HepG2 (cell line): ENCODE results near the gene SH2D1B. TPM values are rescaled to one million over a fixed set of nuclear protein-coding genes. Genes with fewer than 3 reads are reported as not detected.

Experiments
- ATAC-seq: fragments of 200-7000 bp; cut with Tn5 transposase; 3 replicates; pipeline ENCODE4 v1.9.1; 2020; ENCODE audit warnings: mild to moderate bottlenecking, moderate library complexity
- BruUV-seq: library from RNA; stranded (reverse); fragments of 400-500 nt; replicated peaks from 2 replicates; lab custom pipeline; 2021; lab: Mats Ljungman, UMichigan
- CTCF ChIA-PET: fragments of 300-600 bp; formaldehyde crosslinking; extraction: SDS; loops from one replicate; lab custom pipeline; 2021; ENCODE audit warnings: low total read pairs, inconsistent platforms, low intra/inter-chr PET ratio; lab: Yijun Ruan, JAX
- POLR2A ChIA-PET: fragments of 350-600 bp; sonication (Branson Sonifier 250); formaldehyde crosslinking; loops from one replicate; lab custom pipeline; 2020; ENCODE audit warnings: antibody characterized with exemption, inconsistent platforms; lab: Yijun Ruan, JAX
- DNase-seq: peaks from one replicate; pipeline ENCODE4 v3.0.0-alpha.2; 2015; ENCODE audit warnings: low spot score
- FAIRE-seq: peaks from 3 replicates; lab custom pipeline; 2011; peaks lifted over from hg19 to GRCh38; lab: Jason Lieb, UNC
- H2AFZ ChIP-seq: one replicate; pipeline ENCODE4 v1.6.1; 2011; ENCODE audit warnings: low read length, inconsistent platforms
- H3K27ac ChIP-seq: fragments of 300-600 bp; 3 replicates; pipeline ENCODE4 v1.8.0; 2011; ENCODE audit warnings: mixed run types, mild to moderate bottlenecking, mixed read lengths, low read length, inconsistent platforms; ENCODE audit not compliant: insufficient read depth; ENCODE audit errors: extremely low read length
- H3K27me3 ChIP-seq, 2 experiments: fragments of 200-600 bp in 1 of 2; 2 replicates in 1 of 2; 3 replicates in 1 of 2; pipeline versions ENCODE4 v1.6.0 to v1.8.0; 2011; ENCODE audit warnings: low read length in 2 of 2, mild to moderate bottlenecking in 2 of 2, moderate library complexity in 2 of 2, inconsistent platforms in 1 of 2; ENCODE audit not compliant: insufficient read depth in 2 of 2, control insufficient read depth in 1 of 2
- H3K36me3 ChIP-seq, 2 experiments: fragments of 200-600 bp in 1 of 2; replicated peaks in 1 of 2; 2 replicates in 1 of 2; 3 replicates in 1 of 2; pipeline versions ENCODE4 v1.5.1 to v1.8.0; 2011; ENCODE audit warnings: low read length in 2 of 2, inconsistent platforms in 1 of 2; ENCODE audit not compliant: insufficient read depth in 2 of 2, control insufficient read depth in 1 of 2
- H3K4me1 ChIP-seq: 2 replicates; pipeline ENCODE4 v1.5.1; 2012; ENCODE audit warnings: low read length, inconsistent platforms; ENCODE audit not compliant: insufficient read depth
- H3K4me2 ChIP-seq: 2 replicates; pipeline ENCODE4 v1.6.0; 2011; ENCODE audit warnings: low read depth, low read length, inconsistent platforms
- H3K4me3 ChIP-seq, 3 experiments: fragments of 200-600 bp in 1 of 3; sonication (generic), shearing (Covaris generic) in 1 of 3; replicated peaks in 1 of 3; 2 replicates each; pipeline ENCODE4 v1.5.1; 2011 to 2016; ENCODE audit warnings: low read length in 3 of 3, inconsistent platforms in 2 of 3, low read depth in 2 of 3, mild to moderate bottlenecking in 2 of 3, control low read depth in 1 of 3, mixed read lengths in 1 of 3; ENCODE audit not compliant: insufficient read depth in 1 of 3
- H3K79me2 ChIP-seq: one replicate; pipeline ENCODE4 v1.6.1; 2011; ENCODE audit warnings: low read length, inconsistent platforms; ENCODE audit not compliant: insufficient read depth
- H3K9ac ChIP-seq: 2 replicates; pipeline ENCODE4 v1.6.0; 2011; ENCODE audit warnings: mild to moderate bottlenecking, low read depth, low read length, inconsistent platforms; ENCODE audit not compliant: insufficient read depth
- H3K9me3 ChIP-seq: 2 replicates; pipeline ENCODE4 v1.5.1; 2012; ENCODE audit warnings: mild to moderate bottlenecking, low read length
- H4K20me1 ChIP-seq: 2 replicates; pipeline ENCODE4 v1.6.0; 2011; ENCODE audit warnings: inconsistent platforms, mild to moderate bottlenecking, low read length, moderate library complexity; ENCODE audit not compliant: insufficient read depth
- HOXA3 ChIP-seq: sonication (generic); formaldehyde crosslinking; IDR thresholded peaks from 2 replicates; pipeline ENCODE4 v1.5.0; 2020; ENCODE audit warnings: missing genetic modification reagents
- KLF15 ChIP-seq: sonication (generic); formaldehyde crosslinking; IDR thresholded peaks from 2 replicates; pipeline ENCODE4 v1.8.1; 2023; ENCODE audit warnings: borderline replicate concordance, mild to moderate bottlenecking, inconsistent platforms, missing genetic modification reagents, mixed read lengths
- MIER3 ChIP-seq: IDR thresholded peaks from 2 replicates; pipeline ENCODE4 v1.6.1; 2016; ENCODE audit warnings: missing compliant biosample characterization, borderline replicate concordance
- NR2F6 ChIP-seq, 2 experiments: IDR thresholded peaks; 2 replicates each; pipeline ENCODE4 v1.6.1; 2016; ENCODE audit warnings: antibody characterized with exemption in 1 of 2, mild to moderate bottlenecking in 1 of 2
- PHB2 ChIP-seq: fragments of 450-650 bp; IDR thresholded peaks from 2 replicates; pipeline ENCODE4 v1.6.1; 2018; ENCODE audit not compliant: partially characterized antibody
- TAF1 ChIP-seq: sonication (generic); formaldehyde crosslinking; IDR thresholded peaks from 2 replicates; pipeline ENCODE4 v1.4.0; 2020; ENCODE audit warnings: missing genetic modification reagents
- YEATS2 ChIP-seq: sonication (generic); formaldehyde crosslinking; IDR thresholded peaks from 2 replicates; pipeline ENCODE4 v1.4.0; 2020; ENCODE audit warnings: missing genetic modification reagents, borderline replicate concordance
- ZNF121 ChIP-seq: sonication (generic); formaldehyde crosslinking; IDR thresholded peaks from 2 replicates; pipeline ENCODE4 v1.5.0; 2020; ENCODE audit warnings: mild to moderate bottlenecking, missing genetic modification reagents
- ZNF274 ChIP-seq: sonication (generic); formaldehyde crosslinking; IDR thresholded peaks from 2 replicates; pipeline ENCODE4 v1.5.1; 2020; ENCODE audit warnings: mild to moderate bottlenecking, missing genetic modification reagents
- ZNF343 ChIP-seq: sonication (generic); formaldehyde crosslinking; IDR thresholded peaks from 2 replicates; pipeline ENCODE4 v1.4.0; 2020; ENCODE audit warnings: mild to moderate bottlenecking, missing genetic modification reagents
- ZNF83 ChIP-seq: sonication (generic); formaldehyde crosslinking; IDR thresholded peaks from 2 replicates; pipeline ENCODE4 v1.4.0; 2020; ENCODE audit warnings: missing genetic modification reagents, mild to moderate bottlenecking, borderline replicate concordance
- WGBS: methylation state at CpG from one replicate; pipeline ENCODE4 v1.1.6; 2017; ENCODE audit warnings: low lambda C conversion rate; 5-methylcytosine and 5-hydroxymethylcytosine counted together
- in situ Hi-C: cut with HindIII; loops from 2 replicates; pipeline ENCODE4 v1.10.0; 2017; ENCODE audit warnings: low pct_unique_long_range_greater_than_20kb; ENCODE audit not compliant: extremely low pct_ligation_motif_present
- intact Hi-C: fragments of 100-400 bp; cut with micrococcal nuclease; formaldehyde crosslinking; loops from one replicate; pipeline ENCODE4 v1.10.0; 2022; ENCODE audit not compliant: unreplicated experiment
- polyA plus RNA-seq, 8 experiments: library from polyadenylated mRNA; depleted of rRNA in 3 of 8; stranded (reverse) in 7 of 8; unstranded in 1 of 8; fragments of >200 nt; fragmentation: Illumina TruSeq in 4 of 8; extraction: Trizol in 4 of 8; gene quantifications; 2 replicates each; pipeline versions ENCODE4 v1.2.1 to v1.2.3, GENCODE V29; 2011 to 2016; ENCODE audit warnings: low read depth in 4 of 8, missing spikeins in 1 of 8, mixed read lengths in 1 of 8; ENCODE audit not compliant: insufficient read depth in 1 of 8
- total RNA-seq, 5 experiments: library from RNA; depleted of rRNA; stranded (reverse); fragments of >200 nt; fragmentation: Illumina TruSeq; extraction: Trizol; gene quantifications; 2 replicates each; pipeline ENCODE4 v1.2.3, GENCODE V29; 2016; ENCODE audit warnings: low read depth in 1 of 5
- TF ChIP-seq, protein P1 (sequence below): sonication (generic); formaldehyde crosslinking; IDR thresholded peaks from 2 replicates; pipeline ENCODE4 v1.5.0; 2020; ENCODE audit warnings: mild to moderate bottlenecking, missing genetic modification reagents, moderate library complexity
- TF ChIP-seq, protein P2 (sequence below): sonication (generic); formaldehyde crosslinking; IDR thresholded peaks from 2 replicates; pipeline ENCODE4; 2020; ENCODE audit warnings: missing genetic modification reagents, mild to moderate bottlenecking, borderline replicate concordance

SH2D1B gene
- total and polyA plus RNA-seq, 2 of the 13 experiments (the other 11 are each of a cell fraction or from before 2014, with no cell fraction given), result not detected

DNA sequence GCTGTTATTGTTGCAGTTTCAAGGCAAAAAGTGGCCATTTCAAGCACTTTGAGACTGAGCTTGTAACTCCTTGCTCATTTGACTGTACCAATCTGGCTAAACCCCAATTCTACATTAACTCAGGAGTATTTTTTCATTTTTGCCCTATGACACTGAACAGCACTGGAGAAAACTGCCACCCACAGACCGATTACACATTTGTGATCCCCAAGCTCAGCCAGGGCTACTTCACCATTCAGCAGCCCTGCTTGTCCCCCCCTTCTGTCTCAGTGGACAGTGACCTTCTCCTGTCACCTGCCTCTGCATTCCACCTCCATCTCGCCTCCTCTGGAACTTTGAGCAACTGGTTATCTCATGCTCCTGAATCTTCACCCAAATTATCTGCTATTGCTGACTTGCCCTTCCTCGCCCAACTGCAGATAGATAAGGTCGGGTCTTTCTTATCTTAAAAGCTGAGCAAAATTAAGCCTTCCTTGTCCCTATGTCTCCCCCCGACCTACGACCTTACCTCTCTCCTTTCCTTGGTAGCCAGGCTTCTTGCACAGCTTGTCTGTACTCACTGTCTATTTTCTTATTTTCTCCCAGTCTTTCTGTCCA is 60.6 kb downstream of the SH2D1B start:
- H4K20me1 ChIP-seq, result no peaks in the 10 kb centered on the region
- in situ Hi-C loops, result no loop called here
- no peaks in the 10 kb centered on the region for H3K4me1 ChIP-seq
- H3K27me3 ChIP-seq, result no peaks in the 10 kb centered on the region
- DNase-seq, result no peak
- ChIA-PET POLR2A (no interaction called here), CTCF (no interaction called here)
- no peaks in the 10 kb centered on the region for H3K9me3 ChIP-seq
- intact Hi-C loops, result no loop called here
- no peak overlapping the region for H2AFZ ChIP-seq
- H3K4me3 ChIP-seq, result no peak overlapping the region
- no peak overlapping the region for H3K27ac ChIP-seq
- H3K4me2 ChIP-seq, result no peak overlapping the region
- H3K9ac ChIP-seq, result no peak overlapping the region
- no peaks in the 10 kb centered on the region for H3K79me2 ChIP-seq
- ATAC-seq, result no peak
- TF ChIP-seq TAF1 (CRISPR knock-in tag), result no peak
- no peak for TF ChIP-seq PHB2
- peaks cover 15 to 42% of the 10 kb centered on the region in 2 experiments; a peak in 4 of 5 replicates for H3K36me3 ChIP-seq
- FAIRE-seq, result no peak
- no TSS peak for BruUV-seq
- WGBS, result 90% methylated on average over 6 of the region's 6 CpGs

DNA sequence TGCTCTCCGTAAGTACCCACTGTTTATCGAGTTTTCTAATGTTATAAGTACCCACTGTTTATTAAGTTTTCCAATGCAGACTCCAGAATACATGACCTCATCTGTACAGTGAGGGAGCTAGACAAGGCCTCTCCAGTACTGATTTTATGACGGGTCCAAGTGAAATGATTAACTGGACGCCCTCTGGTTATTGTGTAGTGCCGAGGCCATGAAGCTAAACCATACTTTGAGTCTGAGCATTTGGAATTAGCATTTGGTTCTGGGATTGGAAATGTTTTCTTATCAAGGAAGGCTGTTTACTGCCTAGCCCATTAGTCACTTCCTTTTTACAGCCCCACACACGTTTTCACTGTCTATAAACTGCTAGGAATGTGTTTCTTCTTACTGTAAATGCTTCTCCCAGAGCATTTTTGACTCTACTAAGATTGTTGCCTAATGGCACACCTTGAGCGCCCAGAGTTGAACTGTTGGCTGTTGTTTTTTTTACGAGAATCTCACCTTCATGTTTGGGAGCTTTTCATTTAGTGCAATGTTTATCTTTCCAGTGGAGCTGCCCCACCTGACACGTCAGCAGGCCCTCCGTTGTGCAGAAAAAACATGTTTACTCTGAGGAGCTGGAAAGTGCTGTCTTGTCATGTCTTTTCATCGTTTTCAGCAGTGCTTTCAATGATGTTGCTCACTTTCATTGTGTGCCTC is 62.2 kb downstream of the SH2D1B start:
- intact Hi-C loops (no loop called here), in situ Hi-C loops (no loop called here)
- Histone ChIP-seq H3K4me2 (no peak overlapping the region), H3K36me3 (peaks cover 8 to 31% of the 10 kb centered on the region in 2 experiments; a peak in 4 of 5 replicates), H3K27me3 (no peaks in the 10 kb centered on the region), H3K4me3 (no peak overlapping the region), H2AFZ (no peak overlapping the region), H3K9me3 (no peaks in the 10 kb centered on the region), H3K79me2 (no peaks in the 10 kb centered on the region), H4K20me1 (no peaks in the 10 kb centered on the region), H3K27ac (no peak overlapping the region), H3K4me1 (no peaks in the 10 kb centered on the region), H3K9ac (no peak overlapping the region)
- ATAC-seq, result no peak
- 81% methylated on average over 11 of the region's 11 CpGs for WGBS
- FAIRE-seq, result no peak
- no peak for DNase-seq
- no peak for TF ChIP-seq NR2F6 (IDR thresholded peaks at IDR 0.05)
- no peak for TF ChIP-seq NR2F6 (CRISPR knock-in tag; IDR thresholded peaks at IDR 0.05)
- no peak for TF ChIP-seq KLF15
- TF ChIP-seq, protein P1, sequence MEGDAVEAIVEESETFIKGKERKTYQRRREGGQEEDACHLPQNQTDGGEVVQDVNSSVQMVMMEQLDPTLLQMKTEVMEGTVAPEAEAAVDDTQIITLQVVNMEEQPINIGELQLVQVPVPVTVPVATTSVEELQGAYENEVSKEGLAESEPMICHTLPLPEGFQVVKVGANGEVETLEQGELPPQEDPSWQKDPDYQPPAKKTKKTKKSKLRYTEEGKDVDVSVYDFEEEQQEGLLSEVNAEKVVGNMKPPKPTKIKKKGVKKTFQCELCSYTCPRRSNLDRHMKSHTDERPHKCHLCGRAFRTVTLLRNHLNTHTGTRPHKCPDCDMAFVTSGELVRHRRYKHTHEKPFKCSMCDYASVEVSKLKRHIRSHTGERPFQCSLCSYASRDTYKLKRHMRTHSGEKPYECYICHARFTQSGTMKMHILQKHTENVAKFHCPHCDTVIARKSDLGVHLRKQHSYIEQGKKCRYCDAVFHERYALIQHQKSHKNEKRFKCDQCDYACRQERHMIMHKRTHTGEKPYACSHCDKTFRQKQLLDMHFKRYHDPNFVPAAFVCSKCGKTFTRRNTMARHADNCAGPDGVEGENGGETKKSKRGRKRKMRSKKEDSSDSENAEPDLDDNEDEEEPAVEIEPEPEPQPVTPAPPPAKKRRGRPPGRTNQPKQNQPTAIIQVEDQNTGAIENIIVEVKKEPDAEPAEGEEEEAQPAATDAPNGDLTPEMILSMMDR (CRISPR knock-in tag), result no peak
- TF ChIP-seq, protein P2, sequence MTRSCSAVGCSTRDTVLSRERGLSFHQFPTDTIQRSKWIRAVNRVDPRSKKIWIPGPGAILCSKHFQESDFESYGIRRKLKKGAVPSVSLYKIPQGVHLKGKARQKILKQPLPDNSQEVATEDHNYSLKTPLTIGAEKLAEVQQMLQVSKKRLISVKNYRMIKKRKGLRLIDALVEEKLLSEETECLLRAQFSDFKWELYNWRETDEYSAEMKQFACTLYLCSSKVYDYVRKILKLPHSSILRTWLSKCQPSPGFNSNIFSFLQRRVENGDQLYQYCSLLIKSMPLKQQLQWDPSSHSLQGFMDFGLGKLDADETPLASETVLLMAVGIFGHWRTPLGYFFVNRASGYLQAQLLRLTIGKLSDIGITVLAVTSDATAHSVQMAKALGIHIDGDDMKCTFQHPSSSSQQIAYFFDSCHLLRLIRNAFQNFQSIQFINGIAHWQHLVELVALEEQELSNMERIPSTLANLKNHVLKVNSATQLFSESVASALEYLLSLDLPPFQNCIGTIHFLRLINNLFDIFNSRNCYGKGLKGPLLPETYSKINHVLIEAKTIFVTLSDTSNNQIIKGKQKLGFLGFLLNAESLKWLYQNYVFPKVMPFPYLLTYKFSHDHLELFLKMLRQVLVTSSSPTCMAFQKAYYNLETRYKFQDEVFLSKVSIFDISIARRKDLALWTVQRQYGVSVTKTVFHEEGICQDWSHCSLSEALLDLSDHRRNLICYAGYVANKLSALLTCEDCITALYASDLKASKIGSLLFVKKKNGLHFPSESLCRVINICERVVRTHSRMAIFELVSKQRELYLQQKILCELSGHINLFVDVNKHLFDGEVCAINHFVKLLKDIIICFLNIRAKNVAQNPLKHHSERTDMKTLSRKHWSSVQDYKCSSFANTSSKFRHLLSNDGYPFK, result no peak
- no peak for TF ChIP-seq HOXA3
- TF ChIP-seq ZNF121 (CRISPR knock-in tag), result no peak
- TF ChIP-seq MIER3 (CRISPR knock-in tag), result no peak
- TF ChIP-seq ZNF83 (CRISPR knock-in tag), result no peak
- no peak for TF ChIP-seq ZNF343 (CRISPR knock-in tag)
- no peak for TF ChIP-seq ZNF274 (CRISPR knock-in tag)
- no peak for TF ChIP-seq YEATS2 (CRISPR knock-in tag)
- ChIA-PET CTCF (no interaction called here), POLR2A (no interaction called here)
- no TSS peak for BruUV-seq
